Left renal pelvis (tissue), 4 donors: ENCODE measurements around the gene EXOSC1. TPM values are rescaled to one million over a fixed set of nuclear protein-coding genes. Genes with fewer than 3 reads are reported as not detected.
"Not testable (repeated sequence)": the region's sequence is repeated elsewhere in the genome, so short reads cannot be mapped to it uniquely, and the experiment has no call there.

Source experiments
- DNase-seq, 4 donors: peaks; one replicate each; pipeline ENCODE4 v3.0.0-alpha.2; 2013; ENCODE audit warnings: low read depth in 4 of 4, low spot score in 3 of 4
- polyA plus RNA-seq, 4 donors: library from polyadenylated mRNA; unstranded; fragments of 120-200 nt; gene quantifications; one replicate each; pipeline ENCODE4 v1.2.1, GENCODE V29; 2013; ENCODE audit not compliant: insufficient read length in 4 of 4

Gene EXOSC1
- polyA plus RNA-seq, 4 donors = 28.7 to 41.0 (median 34.3) TPM

GRCh38 chr10:97411406-97411805 is 34.4 kb downstream of the EXOSC1 start:
- DNase-seq = no peak

GRCh38 chr10:97408496-97408992 is 37.3 kb downstream of the EXOSC1 start:
- no peak for DNase-seq

- no peak for DNase-seq
These were observed 37.9 kb downstream of the EXOSC1 start for GRCh38 chr10:97407952-97408248.

GRCh38 chr10:97407211-97407951 is 38.4 kb downstream of the EXOSC1 start:
- DNase-seq = no peak

- DNase-seq = not testable (repeated sequence)
These were observed 39.3 kb downstream of the EXOSC1 start for GRCh38 chr10:97406483-97406882.

- DNase-seq = no peak
These were observed 39.7 kb downstream of the EXOSC1 start for GRCh38 chr10:97406064-97406463.

- DNase-seq = no peak
These were observed 41.8 kb downstream of the EXOSC1 start for GRCh38 chr10:97404044-97404443.

GRCh38 chr10:97401455-97401919 is 44.3 kb downstream of the EXOSC1 start:
- no peak for DNase-seq

GRCh38 chr10:97400665-97401454 is 44.9 kb downstream of the EXOSC1 start, which contains the start of gene RRP12:
Gene RRP12, minus strand, starts transcription at chr10:97401340. Its CDS starts 109 bp downstream, at chr10:97401231.
- peak; percentile 93 to 97 (median 96) for DNase-seq

GRCh38 chr10:97399843-97400545 is 45.8 kb downstream of the EXOSC1 start:
- no peak for DNase-seq

GRCh38 chr10:97396056-97396455 is 49.8 kb downstream of the EXOSC1 start:
- no peak for DNase-seq

- DNase-seq = no peak
These were observed 52.7 kb downstream of the EXOSC1 start for GRCh38 chr10:97393034-97393573.

- no peak for DNase-seq
These were observed 55.7 kb downstream of the EXOSC1 start for GRCh38 chr10:97390091-97390490.

- DNase-seq = no peak
These were observed 57.7 kb downstream of the EXOSC1 start for GRCh38 chr10:97388152-97388551.

Other genes starting within 250 kb of the EXOSC1 start
- gene ARHGAP19, start 153.4 kb downstream of the EXOSC1 start, polyA plus RNA-seq = 10 to 100 TPM; 20.9 to 37.9 (median 31.1) TPM
- gene FRAT1, start 126.7 kb downstream of the EXOSC1 start, polyA plus RNA-seq = 1 to 10 TPM; 2.9 to 4.1 (median 3.8) TPM
- 10 to 100 TPM in 3 of 4 donors, 1 to 10 TPM in 1; 4.5 to 13.2 (median 12.2) TPM for gene FRAT2, start 111.3 kb downstream of the EXOSC1 start, polyA plus RNA-seq
- gene RRP12, start 44.7 kb downstream of the EXOSC1 start, polyA plus RNA-seq = 10 to 100 TPM; 14.8 to 28.2 (median 20.7) TPM
- gene PGAM1, start 19.8 kb downstream of the EXOSC1 start, polyA plus RNA-seq = 100 to 1,000 TPM; 174 to 184 (median 179) TPM
- 10 to 100 TPM; 33.8 to 41.0 (median 38.8) TPM for gene ZDHHC16, start 169 bp upstream of the EXOSC1 start, polyA plus RNA-seq
- 100 to 1,000 TPM in 1 of 4 donors, 10 to 100 TPM in 3; 69.6 to 107 (median 88.2) TPM for gene MMS19, start 52.4 kb upstream of the EXOSC1 start, polyA plus RNA-seq
- gene UBTD1, start 52.9 kb upstream of the EXOSC1 start, polyA plus RNA-seq = 10 to 100 TPM in 1 of 4 donors, 1 to 10 TPM in 3; 6.2 to 12.7 (median 6.7) TPM
- under 1 TPM; 0.40 to 0.49 (median 0.44) TPM for gene ANKRD2, start 126.8 kb upstream of the EXOSC1 start, polyA plus RNA-seq
- gene HOGA1, start 138.4 kb upstream of the EXOSC1 start, polyA plus RNA-seq = 10 to 100 TPM in 3 of 4 donors, 1 to 10 TPM in 1; 1.2 to 55.6 (median 39.0) TPM
- gene C10orf62, start 143.7 kb upstream of the EXOSC1 start, polyA plus RNA-seq = under 1 TPM in 2 of 4 donors, not detected in 2; 0.45 to 0.73 TPM
- 10 to 100 TPM; 17.9 to 28.9 (median 20.9) TPM for gene MORN4, start 187.5 kb upstream of the EXOSC1 start, polyA plus RNA-seq
- 10 to 100 TPM; 17.3 to 19.7 (median 19.4) TPM for gene PI4K2A, start 194.7 kb upstream of the EXOSC1 start, polyA plus RNA-seq
- gene AVPI1, start 241.2 kb upstream of the EXOSC1 start, polyA plus RNA-seq = 1 to 10 TPM; 4.1 to 5.9 (median 5.1) TPM